T-cell (primary cell): ENCODE measurements around the gene C2orf78. TPM values are rescaled to one million over a fixed set of nuclear protein-coding genes. Genes with fewer than 3 reads are reported as not detected.
"Not testable (repeated sequence)": the region's sequence is repeated elsewhere in the genome, so short reads cannot be mapped to it uniquely, and the experiment has no call there.

Source experiments
- ATAC-seq, 4 experiments: fragments of 200-7000 bp in 3 of 4; fragments of 150-1000 bp in 1 of 4; cut with Tn5 transposase; replicated peaks in 1 of 4; 1 replicate in 3 of 4; 2 replicates in 1 of 4; pipeline ENCODE4 v1.10.0; 2021; ENCODE audit warnings: moderate library complexity in 3 of 4, mild to moderate bottlenecking in 2 of 4, moderate number of reproducible peaks in 1 of 4
- CTCF ChIA-PET, 2 donors: fragments of 300-600 bp; sonication (Branson Sonifier 250); formaldehyde crosslinking; loops; one replicate each; lab custom pipeline; 2022; ENCODE audit warnings: antibody characterized with exemption in 2 of 2; lab: Charles Lee
- POLR2A ChIA-PET, 2 donors: fragments of 300-600 bp; sonication (Branson Sonifier 250); formaldehyde crosslinking; loops; one replicate each; lab custom pipeline; 2022; ENCODE audit warnings: antibody characterized with exemption in 2 of 2; lab: Charles Lee
- DNase-seq, 35 experiments: peaks; one replicate each; pipeline versions ENCODE4 v3.0.0 to v3.0.0-alpha.2; 2013 to 2023
- H3K27ac ChIP-seq: one replicate; pipeline ENCODE4 v1.5.1; 2013; ENCODE audit warnings: low read length
- H3K27me3 ChIP-seq, 2 experiments: replicated peaks in 1 of 2; 1 replicate in 1 of 2; 2 replicates in 1 of 2; pipeline versions ENCODE4 v1.6.1 to v1.7.0; 2013; ENCODE audit warnings: low read length in 1 of 2, mixed read lengths in 1 of 2; ENCODE audit not compliant: control insufficient read depth in 2 of 2, insufficient read depth in 2 of 2; ENCODE audit errors: extremely low read depth in 1 of 2
- H3K36me3 ChIP-seq, 2 donors: 1 replicate in 1 of 2; 2 replicates in 1 of 2; pipeline versions ENCODE4 v1.6.1 to v1.7.0; 2013; ENCODE audit warnings: low read length in 1 of 2; ENCODE audit not compliant: control insufficient read depth in 2 of 2, insufficient read depth in 1 of 2; ENCODE audit errors: extremely low read depth in 1 of 2
- H3K4me1 ChIP-seq, 2 experiments: 1 replicate in 1 of 2; 2 replicates in 1 of 2; pipeline versions ENCODE4 v1.6.1 to v1.7.0; 2013; ENCODE audit warnings: low read length in 2 of 2, mixed read lengths in 1 of 2; ENCODE audit not compliant: insufficient read depth in 2 of 2, control insufficient read depth in 1 of 2; ENCODE audit errors: extremely low read depth in 1 of 2
- H3K4me3 ChIP-seq, 2 donors: 1 replicate in 1 of 2; 2 replicates in 1 of 2; pipeline versions ENCODE4 v1.5.1 to v1.7.0; 2013; ENCODE audit warnings: mild to moderate bottlenecking in 2 of 2, low read length in 1 of 2, moderate library complexity in 1 of 2; ENCODE audit not compliant: control insufficient read depth in 1 of 2; ENCODE audit errors: extremely low read depth in 1 of 2
- H3K9me3 ChIP-seq: 2 replicates; pipeline ENCODE4 v1.7.0; 2013
- H3K27ac Mint-ChIP-seq, 2 donors: one replicate each; pipeline ENCODE4 v1.8.0; 2020 to 2021; ENCODE audit warnings: mild to moderate bottlenecking in 2 of 2, mixed read lengths in 2 of 2
- H3K27me3 Mint-ChIP-seq, 2 donors: one replicate each; pipeline ENCODE4 v1.8.0; 2021 to 2022; ENCODE audit warnings: mixed read lengths in 2 of 2
- H3K36me3 Mint-ChIP-seq: one replicate; pipeline ENCODE4 v1.8.0; 2021; ENCODE audit warnings: mixed read lengths
- H3K4me1 Mint-ChIP-seq, 3 donors: one replicate each; pipeline ENCODE4 v1.8.0; 2020 to 2022; ENCODE audit warnings: mixed read lengths in 3 of 3, mild to moderate bottlenecking in 1 of 3
- H3K4me3 Mint-ChIP-seq, 3 donors: one replicate each; pipeline ENCODE4 v1.8.0; 2020 to 2022; ENCODE audit warnings: mild to moderate bottlenecking in 3 of 3, mixed read lengths in 3 of 3, moderate library complexity in 3 of 3
- H3K9me3 Mint-ChIP-seq, 3 donors: one replicate each; pipeline ENCODE4 v1.8.0; 2020 to 2022; ENCODE audit warnings: mixed read lengths in 3 of 3
- WGBS: methylation state at CpG from one replicate; pipeline ENCODE4 v1.1.5; 2013; ENCODE audit warnings: missing lambda C conversion rate; ENCODE audit not compliant: insufficient coverage; 5-methylcytosine and 5-hydroxymethylcytosine counted together
- total RNA-seq, 35 experiments: library from RNA in 6 of 35; stranded (reverse) in 6 of 35; fragments of 120-200 nt in 1 of 35; gene quantifications; one replicate each; pipeline versions ENCODE4 v1.2.1 to v1.2.4 and lab custom pipeline; 2013 to 2026

Gene C2orf78
- total RNA-seq, 5 donors from 2014 or later (not counting 1 experiment from before 2014, with no cell fraction given): not detected

DNA sequence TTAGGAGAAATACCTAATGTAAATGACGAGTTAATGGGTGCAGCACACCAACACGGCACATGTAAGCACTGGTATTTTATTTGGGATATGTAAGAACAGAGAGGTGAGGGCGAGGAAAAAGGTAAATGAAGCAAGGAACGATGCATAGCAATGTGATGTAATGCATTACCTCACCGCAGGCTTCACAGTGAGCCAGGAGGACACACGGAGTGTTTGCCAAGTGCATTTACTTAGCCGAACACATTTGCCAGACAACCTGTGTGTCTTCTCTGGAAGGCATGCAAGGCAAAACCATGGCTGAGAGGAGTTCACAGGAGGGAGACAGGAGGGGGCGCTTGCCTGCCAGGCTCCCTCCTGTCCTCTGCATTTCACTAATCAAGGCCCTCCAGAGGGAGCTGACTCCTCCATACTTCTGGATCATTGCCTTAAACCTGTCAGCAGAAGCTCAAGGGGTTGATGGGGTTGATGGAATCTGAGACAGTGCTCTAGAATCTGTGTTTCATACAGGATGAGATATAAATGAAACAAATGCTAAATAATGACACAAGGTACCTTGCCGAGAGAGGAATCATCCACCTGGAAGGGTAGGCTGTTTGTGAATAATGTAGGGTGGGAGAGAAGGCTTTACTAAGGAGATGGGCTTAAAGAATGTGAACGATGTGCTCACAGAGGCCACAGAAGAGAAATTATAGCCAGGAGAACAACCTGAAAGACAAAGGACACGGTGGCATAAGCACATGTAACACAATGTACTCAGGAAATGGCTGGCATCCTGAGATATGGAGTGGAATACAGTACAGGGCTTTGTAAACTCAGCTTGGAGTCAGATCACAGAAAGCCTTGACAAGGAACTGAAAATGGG lies 37.7 kb upstream of the C2orf78 start:
- no peaks in the 10 kb centered on the region for H3K4me1 ChIP-seq
- no peak overlapping the region for H3K27ac Mint-ChIP-seq
- ATAC-seq (no peak), DNase-seq (no peak)
- no peaks in the 10 kb centered on the region for H3K27me3 Mint-ChIP-seq
- POLR2A ChIA-PET: no interaction called here
- no peaks in the 10 kb centered on the region for H3K9me3 Mint-ChIP-seq
- CTCF ChIA-PET: no interaction called here
- no peaks in the 10 kb centered on the region for H3K9me3 ChIP-seq
- H3K36me3 ChIP-seq: peaks cover 0 to 43% of the 10 kb centered on the region in 2 donors
- H3K4me3 Mint-ChIP-seq: no peak overlapping the region
- no peak overlapping the region for H3K4me3 ChIP-seq
- no peak overlapping the region for H3K27ac ChIP-seq
- H3K4me1 Mint-ChIP-seq: no peaks in the 10 kb centered on the region
- no peaks in the 10 kb centered on the region for H3K27me3 ChIP-seq
- WGBS: 94% methylated on average over 10 of the region's 11 CpGs
- peaks cover 69% of the 10 kb centered on the region for H3K36me3 Mint-ChIP-seq

DNA sequence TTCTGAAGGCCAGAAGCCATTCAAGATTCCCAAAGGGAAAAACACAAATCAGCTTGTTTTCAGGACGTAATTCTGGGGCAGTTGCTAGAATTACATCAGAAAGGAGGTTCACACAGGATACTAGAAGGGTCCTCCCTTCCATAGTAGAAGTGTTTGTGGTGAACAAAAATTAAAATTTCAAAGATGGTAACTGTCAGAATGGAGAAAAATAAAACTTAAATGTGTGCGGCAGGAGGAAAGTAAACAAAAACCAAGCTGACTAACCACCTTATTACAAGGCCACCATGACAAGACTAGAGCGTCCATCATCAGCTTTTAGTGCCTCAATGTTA lies 37.1 kb upstream of the C2orf78 start:
- POLR2A ChIA-PET: interaction anchor here in 1 of 2 donors (0.6 kb wide), 1 partner anchor 1888 kb away, joined by 4 read pairs; no protein-coding TSS in a partner anchor
- Histone ChIP-seq H3K27ac (no peak overlapping the region), H3K4me3 (no peak overlapping the region), H3K4me1 (no peaks in the 10 kb centered on the region), H3K36me3 (peaks cover 0 to 42% of the 10 kb centered on the region in 2 donors), H3K27me3 (no peaks in the 10 kb centered on the region), H3K9me3 (no peaks in the 10 kb centered on the region)
- Mint-ChIP-seq H3K4me3 (no peak overlapping the region), H3K36me3 (peaks cover 63% of the 10 kb centered on the region), H3K27ac (no peak overlapping the region), H3K9me3 (no peaks in the 10 kb centered on the region), H3K4me1 (no peaks in the 10 kb centered on the region), H3K27me3 (no peaks in the 10 kb centered on the region)
- CTCF ChIA-PET: no interaction called here
- no CpG with 5 or more reads among the region's 3 CpGs for WGBS
- no peak for DNase-seq
- no peak for ATAC-seq

DNA sequence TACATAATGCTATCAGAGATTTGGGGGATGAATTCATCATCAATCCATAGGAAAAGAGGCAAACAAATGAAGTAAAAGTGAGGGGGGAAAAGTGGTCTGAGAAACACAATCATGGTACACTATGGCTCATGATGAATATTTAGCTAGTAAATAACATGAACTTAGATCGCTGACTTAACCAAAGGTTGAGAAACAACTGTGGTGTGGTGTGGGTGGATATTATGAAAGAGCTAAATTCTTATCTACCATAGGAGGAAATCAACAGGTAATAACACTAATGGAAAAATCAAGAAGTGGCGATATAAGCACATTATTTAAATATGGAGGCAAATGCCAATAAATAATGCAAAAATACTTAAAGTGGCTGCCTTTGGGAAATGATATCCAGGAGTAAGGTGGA lies 34.7 kb upstream of the C2orf78 start:
- Mint-ChIP-seq H3K36me3 (peaks cover 68% of the 10 kb centered on the region), H3K9me3 (no peaks in the 10 kb centered on the region), H3K27me3 (no peaks in the 10 kb centered on the region), H3K4me3 (no peak overlapping the region), H3K4me1 (no peaks in the 10 kb centered on the region), H3K27ac (no peak overlapping the region)
- DNase-seq (no peak), ATAC-seq (no peak)
- Histone ChIP-seq H3K4me3 (no peak overlapping the region), H3K36me3 (peaks cover 0 to 47% of the 10 kb centered on the region in 2 donors), H3K27me3 (no peaks in the 10 kb centered on the region), H3K4me1 (no peaks in the 10 kb centered on the region), H3K9me3 (no peaks in the 10 kb centered on the region), H3K27ac (no peak overlapping the region)
- WGBS: no CpG with 5 or more reads among the region's 2 CpGs
- ChIA-PET POLR2A (no interaction called here), CTCF (interaction anchor here (0.5 to 0.6 kb wide), 2 partner anchors 12 to 753 kb away, joined by 5 read pairs; no protein-coding TSS in a partner anchor)

DNA sequence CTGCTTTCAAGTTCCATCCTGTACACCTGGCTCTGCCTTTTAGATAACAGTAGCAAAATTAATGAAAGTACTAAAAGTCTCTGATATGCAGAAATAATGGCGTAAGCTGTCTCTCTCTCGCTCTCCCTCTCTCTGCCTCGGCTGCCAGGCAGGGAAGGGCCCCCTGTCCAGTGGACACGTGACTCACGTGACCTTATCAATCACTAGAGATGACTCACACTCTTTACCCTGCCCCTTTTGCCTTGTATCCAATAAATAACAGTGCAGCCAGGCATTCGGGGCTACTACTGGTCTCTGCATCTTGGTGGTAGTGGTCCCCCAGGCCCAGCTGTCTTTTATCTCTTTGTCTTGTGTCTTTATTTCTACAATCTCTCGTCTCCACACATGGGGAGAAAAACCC lies 29.7 kb upstream of the C2orf78 start:
- peaks cover 49% of the 10 kb centered on the region for H3K36me3 Mint-ChIP-seq
- DNase-seq, H3K9me3 ChIP-seq, H3K9me3 Mint-ChIP-seq, H3K27ac Mint-ChIP-seq, POLR2A ChIA-PET, H3K27me3 ChIP-seq, ATAC-seq, H3K4me1 Mint-ChIP-seq, H3K4me3 ChIP-seq, H3K4me3 Mint-ChIP-seq, H3K27me3 Mint-ChIP-seq, H3K27ac ChIP-seq, H3K4me1 ChIP-seq: not testable (repeated sequence)
- CTCF ChIA-PET: interaction anchor here in 1 of 2 donors (0.6 kb wide), 1 partner anchor 847 kb away, joined by 3 read pairs; no protein-coding TSS in a partner anchor
- WGBS: 99% methylated on average over 7 of the region's 7 CpGs
- peaks cover 11 to 48% of the 10 kb centered on the region in 2 donors for H3K36me3 ChIP-seq

DNA sequence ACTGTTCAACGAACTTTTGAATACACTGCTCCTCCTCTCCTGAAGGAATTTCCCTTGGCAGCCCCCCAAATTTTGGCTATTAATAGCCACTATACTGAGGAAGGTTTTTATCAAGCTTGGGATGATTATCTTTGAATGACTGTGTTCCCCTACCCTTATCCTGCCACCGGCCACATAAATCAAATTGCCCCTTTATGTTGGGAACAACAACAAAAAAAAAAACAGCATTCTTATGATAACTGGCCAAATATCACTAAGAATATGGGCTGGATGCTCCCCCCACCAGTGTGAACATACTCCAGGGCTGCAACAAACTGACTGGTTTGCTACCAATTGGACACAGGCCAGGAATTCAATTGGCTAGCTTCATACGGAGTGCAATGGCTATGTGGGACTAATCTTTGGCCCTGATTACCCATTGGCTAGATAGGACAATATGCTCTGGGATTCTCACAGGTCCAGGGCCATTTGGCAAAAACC lies 24.7 kb upstream of the C2orf78 start:
- no peak for DNase-seq
- ChIA-PET CTCF (no interaction called here), POLR2A (no interaction called here)
- no peak overlapping the region for H3K27ac Mint-ChIP-seq
- H3K36me3 Mint-ChIP-seq: peaks cover 41% of the 10 kb centered on the region
- Histone ChIP-seq H3K9me3 (no peaks in the 10 kb centered on the region), H3K27me3 (no peaks in the 10 kb centered on the region), H3K36me3 (peaks cover 17 to 68% of the 10 kb centered on the region in 2 donors), H3K4me3 (no peak overlapping the region), H3K4me1 (no peaks in the 10 kb centered on the region), H3K27ac (no peak overlapping the region)
- no peaks in the 10 kb centered on the region for H3K4me1 Mint-ChIP-seq
- no peaks in the 10 kb centered on the region for H3K9me3 Mint-ChIP-seq
- ATAC-seq: no peak
- no peaks in the 10 kb centered on the region for H3K27me3 Mint-ChIP-seq
- 93% methylated on average over 1 of the region's 3 CpGs for WGBS
- no peak overlapping the region for H3K4me3 Mint-ChIP-seq

DNA sequence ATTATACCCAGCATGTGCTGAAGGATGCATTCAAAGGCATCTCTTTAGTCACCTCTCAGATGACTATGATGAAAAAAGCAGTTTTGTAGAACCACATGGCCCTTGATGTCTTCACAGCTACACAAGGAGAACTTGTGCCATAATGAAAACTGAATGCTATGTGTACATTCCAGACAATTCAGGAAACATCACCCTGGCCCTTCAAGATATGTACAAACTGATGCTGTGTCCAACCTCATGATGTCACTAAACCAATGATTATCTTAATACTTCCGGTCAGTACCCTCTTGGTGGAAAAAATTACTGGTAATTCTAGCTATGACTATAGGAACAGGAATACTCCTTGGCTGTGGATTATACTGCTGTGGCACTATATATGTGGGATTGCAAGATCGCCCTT lies 24.1 kb upstream of the C2orf78 start:
- no CpG with 5 or more reads among the region's 2 CpGs for WGBS
- ATAC-seq (no peak), DNase-seq (no peak)
- Mint-ChIP-seq H3K27me3 (no peaks in the 10 kb centered on the region), H3K9me3 (no peaks in the 10 kb centered on the region), H3K4me3 (no peak overlapping the region), H3K36me3 (peaks cover 38% of the 10 kb centered on the region), H3K4me1 (no peaks in the 10 kb centered on the region), H3K27ac (no peak overlapping the region)
- Histone ChIP-seq H3K4me1 (no peaks in the 10 kb centered on the region), H3K27ac (no peak overlapping the region), H3K4me3 (no peak overlapping the region), H3K36me3 (peaks cover 17 to 70% of the 10 kb centered on the region in 2 donors), H3K9me3 (no peaks in the 10 kb centered on the region), H3K27me3 (no peaks in the 10 kb centered on the region)
- ChIA-PET POLR2A (interaction anchor here in 1 of 2 donors (0.7 kb wide), 1 partner anchor 12 kb away, joined by 3 read pairs; no protein-coding TSS in a partner anchor), CTCF (no interaction called here)
